SK-N-SH treated with all-trans-retinoic acid at 6 μM for 48 hours (cell line): ENCODE results near the gene MIXL1.

Experiments used
- CREB5 ChIP-seq: fragments of 250-450 bp; sonication (Bioruptor Pico); IDR thresholded peaks from 2 replicates; pipeline ENCODE4 v1.5.1; 2020; ENCODE audit warnings: low read depth, mild to moderate bottlenecking, moderate library complexity
- RARB ChIP-seq: fragments of 250-450 bp; sonication (Bioruptor Pico); IDR thresholded peaks from 2 replicates; pipeline ENCODE4 v1.8.0; 2021; ENCODE audit warnings: mild to moderate bottlenecking, moderate library complexity
- TCF4 ChIP-seq: fragments of 250-450 bp; sonication (Bioruptor Pico); IDR thresholded peaks from 2 replicates; pipeline ENCODE4 v1.8.0; 2021; ENCODE audit warnings: mild to moderate bottlenecking, moderate library complexity, borderline replicate concordance
- TSHZ2 ChIP-seq: fragments of 250-450 bp; sonication (Bioruptor Pico); IDR thresholded peaks from 2 replicates; pipeline ENCODE4 v1.5.0; 2020; ENCODE audit warnings: mild to moderate bottlenecking, moderate library complexity
- ZFP30 ChIP-seq: fragments of 450-650 bp; formaldehyde crosslinking; IDR thresholded peaks from 2 replicates; pipeline ENCODE4 v1.5.0; 2022; ENCODE audit warnings: mild to moderate bottlenecking, moderate library complexity
- ZNF565 ChIP-seq: fragments of 450-650 bp; formaldehyde crosslinking; conservative IDR thresholded peaks from 2 replicates; pipeline ENCODE4 v1.5.0; 2020; ENCODE audit warnings: low read depth, mild to moderate bottlenecking, moderate library complexity
- ZNF70 ChIP-seq: fragments of 450-650 bp; formaldehyde crosslinking; IDR thresholded peaks from 2 replicates; pipeline ENCODE4 v1.5.0; 2020; ENCODE audit warnings: mild to moderate bottlenecking, moderate library complexity

GRCh38 chr1:226268421-226269124 is 45.1 kb downstream of the MIXL1 start:
- no peak for TF ChIP-seq CREB5 (CRISPR knock-in tag)
- TF ChIP-seq ZNF565 (CRISPR knock-in tag), result no peak
- no peak for TF ChIP-seq TSHZ2 (CRISPR knock-in tag)
- no peak for TF ChIP-seq RARB
- TF ChIP-seq ZFP30, result no peak
- no peak for TF ChIP-seq TCF4 (CRISPR knock-in tag)
- TF ChIP-seq ZNF70, result no peak
